Right lobe of liver (tissue), 6 donors: ENCODE data around the gene TFEB. TPM values are rescaled to one million over a fixed set of nuclear protein-coding genes. Genes with fewer than 3 reads are reported as not detected.

ENCODE experiments used
- ATAC-seq, 4 donors: fragments of 200-7000 bp; cut with Tn5 transposase; one replicate each; pipeline ENCODE4 v1.9.1; 2020; ENCODE audit warnings: mild to moderate bottlenecking in 4 of 4, moderate library complexity in 4 of 4
- DNase-seq, 3 donors: peaks; one replicate each; pipeline ENCODE4 v3.0.0-alpha.2; 2020
- H3K27ac ChIP-seq, 3 donors: fragments of 200-600 bp; one replicate each; pipeline ENCODE4 v1.8.0; 2022
- H3K27me3 ChIP-seq, 2 donors: fragments of 200-600 bp; one replicate each; pipeline ENCODE4 v1.8.0; 2022
- H3K36me3 ChIP-seq, 4 donors: fragments of 200-600 bp; sonication (generic) in 1 of 4; one replicate each; pipeline versions ENCODE4 v1.5.1 to v1.8.0; 2017 to 2022; ENCODE audit warnings: control low read depth in 1 of 4
- H3K4me1 ChIP-seq, 4 donors: fragments of 200-600 bp; sonication (generic) in 1 of 4; one replicate each; pipeline versions ENCODE4 v1.5.1 to v1.8.0; 2017 to 2022; ENCODE audit warnings: control low read depth in 1 of 4
- H3K4me3 ChIP-seq, 3 donors: fragments of 200-600 bp; one replicate each; pipeline ENCODE4 v1.8.0; 2022
- H3K9me3 ChIP-seq, 4 donors: fragments of 200-600 bp; sonication (generic) in 1 of 4; one replicate each; pipeline versions ENCODE4 v1.5.1 to v1.8.0; 2017 to 2022; ENCODE audit warnings: control low read depth in 1 of 4
- POLR2A ChIP-seq: fragments of 450-650 bp; IDR thresholded peaks from one replicate; pipeline ENCODE4 v1.6.1; 2017; ENCODE audit warnings: antibody characterized with exemption, mild to moderate bottlenecking
- whole genome bisulfite sequencing: methylation state at CpG from one replicate; pipeline ENCODE4 v1.1.6; 2018; ENCODE audit warnings: low coverage, low lambda C conversion rate; ENCODE audit not compliant: insufficient coverage; ENCODE audit errors: missing lambda C conversion rate; 5-methylcytosine and 5-hydroxymethylcytosine counted together
- intact Hi-C, 2 donors: fragments of 100-400 bp; cut with DNase I; formaldehyde crosslinking; loops; one replicate each; pipeline versions ENCODE4 v1.11.2 to v1.14.1; 2022
- total RNA-seq, 6 experiments: library from RNA; depleted of rRNA in 2 of 6; stranded (reverse); fragments of >200 nt in 2 of 6; fragmentation: NEBNext Ultra II Directional in 3 of 6; extraction: Animal tissue kit (Norgen Biotek cat#: 25700) in 3 of 6; gene quantifications; one replicate each; pipeline versions ENCODE4 v1.1.0 to v1.2.4, GENCODE V29; 2016 to 2023
- TF ChIP-seq, protein P1 (sequence below), 4 donors: fragments of 200-600 bp in 3 of 4; fragments of 450-650 bp in 1 of 4; IDR thresholded peaks; one replicate each; pipeline versions ENCODE4 v1.5.1 to v1.8.0; 2016 to 2022; ENCODE audit warnings: antibody characterized with exemption in 4 of 4, mild to moderate bottlenecking in 2 of 4
- donor health status: DM: no; HTN: yes; CAD: no.
- donor health status: DM: no; HTN: no; CAD: no.
- donor health status: DM: no; HTN: no; CAD: no.
- donor health status: DM: no; HTN: yes; CAD: no.
- donor health status: DM: no; HTN: yes; CAD: no.

TFEB gene
- total RNA-seq, 6 experiments from 2014 or later = 4.5 to 9.2 (median 6.6) TPM

DNA sequence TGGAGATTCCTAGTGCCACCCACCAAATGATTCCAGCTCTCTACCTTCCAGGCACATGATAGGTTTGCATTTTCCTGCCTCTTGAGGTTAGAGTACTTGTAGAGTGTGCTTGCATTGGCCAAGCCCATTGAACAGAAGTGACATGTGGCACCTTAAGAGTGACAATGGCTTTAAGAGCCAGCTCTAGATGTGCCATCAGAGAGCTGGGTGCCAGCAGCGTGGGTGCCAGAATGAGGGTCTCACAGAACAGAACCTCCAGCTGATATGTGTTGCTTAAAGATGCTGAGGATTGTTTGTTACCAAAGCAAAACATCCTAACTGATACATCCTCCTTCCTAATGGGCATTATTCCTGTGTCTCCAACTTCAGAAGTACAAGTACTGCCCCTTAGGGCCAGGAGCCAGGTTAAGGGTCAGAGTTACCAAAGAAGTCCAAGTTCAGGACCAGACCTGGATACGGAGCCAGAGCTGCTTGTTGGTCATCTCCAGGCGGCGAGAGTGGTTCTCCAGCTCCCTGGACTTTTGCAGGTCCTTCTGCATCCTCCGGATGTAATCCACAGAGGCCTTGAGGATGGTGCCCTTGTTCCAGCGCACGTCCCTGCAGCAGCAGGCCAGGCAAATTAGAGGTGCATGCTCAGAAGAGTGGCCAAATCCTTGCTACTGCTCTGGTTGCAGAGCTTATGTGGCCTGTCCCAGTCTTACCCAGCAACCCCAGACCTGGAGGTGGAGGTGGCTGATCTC is 49.6 kb downstream of the TFEB start:
- Histone ChIP-seq H3K9me3 (no peaks in the 10 kb centered on the region), H3K27me3 (no peaks in the 10 kb centered on the region), H3K4me3 (no peak overlapping the region), H3K36me3 (peaks cover 0 to 7% (median 2%) of the 10 kb centered on the region in 4 donors), H3K4me1 (peaks cover 0 to 6% (median 0%) of the 10 kb centered on the region in 4 donors), H3K27ac (no peak overlapping the region)
- WGBS = 100% methylated on average over 1 of the region's 7 CpGs
- peak in 1 of 3 donors; percentile 8 for DNase-seq
- intact Hi-C loops = loop anchor here in 1 of 2 donors (2.0 to 10.0 kb wide), 2 partner anchors 85 to 221 kb away; no protein-coding TSS in a partner anchor
- no peak for TF ChIP-seq POLR2A
- TF ChIP-seq, protein P1, sequence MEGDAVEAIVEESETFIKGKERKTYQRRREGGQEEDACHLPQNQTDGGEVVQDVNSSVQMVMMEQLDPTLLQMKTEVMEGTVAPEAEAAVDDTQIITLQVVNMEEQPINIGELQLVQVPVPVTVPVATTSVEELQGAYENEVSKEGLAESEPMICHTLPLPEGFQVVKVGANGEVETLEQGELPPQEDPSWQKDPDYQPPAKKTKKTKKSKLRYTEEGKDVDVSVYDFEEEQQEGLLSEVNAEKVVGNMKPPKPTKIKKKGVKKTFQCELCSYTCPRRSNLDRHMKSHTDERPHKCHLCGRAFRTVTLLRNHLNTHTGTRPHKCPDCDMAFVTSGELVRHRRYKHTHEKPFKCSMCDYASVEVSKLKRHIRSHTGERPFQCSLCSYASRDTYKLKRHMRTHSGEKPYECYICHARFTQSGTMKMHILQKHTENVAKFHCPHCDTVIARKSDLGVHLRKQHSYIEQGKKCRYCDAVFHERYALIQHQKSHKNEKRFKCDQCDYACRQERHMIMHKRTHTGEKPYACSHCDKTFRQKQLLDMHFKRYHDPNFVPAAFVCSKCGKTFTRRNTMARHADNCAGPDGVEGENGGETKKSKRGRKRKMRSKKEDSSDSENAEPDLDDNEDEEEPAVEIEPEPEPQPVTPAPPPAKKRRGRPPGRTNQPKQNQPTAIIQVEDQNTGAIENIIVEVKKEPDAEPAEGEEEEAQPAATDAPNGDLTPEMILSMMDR (IDR thresholded peaks at IDR 0.05) = no peak
- ATAC-seq = no peak

DNA sequence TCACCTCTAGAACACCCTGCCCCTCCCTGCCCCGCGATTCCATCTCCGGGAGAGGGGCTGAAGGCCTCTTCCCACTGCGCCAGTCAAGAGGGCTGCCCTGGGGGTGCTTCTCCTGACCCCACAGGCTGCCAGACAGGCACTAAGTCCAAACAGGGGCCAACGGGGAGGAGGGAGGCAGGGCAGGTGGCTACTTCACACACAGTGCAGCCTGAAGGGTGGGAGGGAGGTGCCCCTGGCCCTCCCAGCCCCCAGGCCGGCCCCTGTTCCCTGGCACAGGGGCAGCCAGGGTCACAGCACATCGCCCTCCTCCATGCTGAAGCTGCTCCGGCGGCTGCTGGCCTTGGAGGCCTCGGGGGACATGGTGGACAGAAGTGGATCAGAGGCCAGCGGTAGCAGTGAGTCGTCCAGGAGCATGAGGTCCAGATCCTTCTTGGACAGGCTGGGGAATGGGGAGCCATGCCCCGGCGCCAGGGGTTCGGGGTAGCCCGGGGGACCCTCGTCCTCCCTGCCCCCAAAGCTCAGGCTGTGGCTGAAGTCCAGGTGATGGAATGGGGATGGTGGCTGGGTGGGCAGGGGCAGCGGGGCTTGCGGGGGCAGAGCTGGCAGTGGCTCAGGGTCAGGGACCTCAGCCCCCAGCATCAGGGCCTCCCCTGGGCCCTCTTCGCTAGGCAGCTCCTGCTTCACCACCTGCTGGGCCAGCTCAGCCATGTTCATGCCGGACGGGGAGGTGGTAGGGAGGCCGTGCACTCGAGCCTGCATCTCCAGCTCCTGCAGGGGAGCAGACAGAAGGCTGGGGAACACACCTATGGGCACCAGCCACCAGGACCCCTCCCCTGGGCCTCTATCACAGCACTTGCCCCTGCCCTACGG is 50.9 kb downstream of the TFEB start:
- WGBS = no CpG with 5 or more reads among the region's 25 CpGs
- ATAC-seq = no peak

DNA sequence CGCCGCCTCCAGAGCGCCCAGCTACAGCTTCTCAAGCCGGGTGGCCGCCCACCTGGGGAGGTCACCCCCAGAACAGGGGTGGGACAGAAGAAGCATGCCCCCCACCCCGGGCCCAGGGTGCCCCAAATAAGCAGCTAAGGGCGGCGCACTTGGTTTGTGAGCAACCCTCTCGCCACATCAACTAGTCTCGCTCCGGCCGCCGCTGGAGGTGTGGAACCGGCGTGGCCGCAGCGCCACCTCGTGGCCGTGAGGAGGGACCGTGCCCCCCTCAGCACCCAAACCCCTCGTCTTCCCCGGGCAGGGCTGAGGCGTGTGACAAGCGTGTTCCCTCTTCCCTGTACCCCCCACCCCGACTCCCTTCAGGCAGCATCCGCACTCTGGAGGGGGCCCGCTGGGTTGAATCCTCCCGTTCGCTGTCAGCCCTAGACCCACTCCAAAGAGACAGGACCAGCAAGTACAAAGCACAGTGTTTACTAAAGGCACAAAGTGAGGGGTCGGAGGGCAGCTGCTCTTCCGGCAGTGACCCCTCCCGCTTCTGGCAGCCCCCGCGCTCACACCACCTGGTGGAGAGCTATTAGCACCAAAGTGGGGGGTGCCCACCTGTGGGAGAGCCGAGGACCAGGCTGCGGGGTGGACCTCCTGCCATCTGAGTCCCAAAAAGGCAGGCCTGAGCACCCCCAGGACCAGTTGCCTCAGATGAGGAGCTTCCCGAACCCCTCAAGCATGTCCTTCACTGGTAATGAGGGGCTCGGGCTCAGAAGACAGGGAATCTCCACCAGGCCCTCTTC is 51.7 kb downstream of the TFEB start:
- TF ChIP-seq, protein P1 (IDR thresholded peaks at IDR 0.05) = peak; percentile 82 to 92 (median 91)
- TF ChIP-seq POLR2A = no peak
- peak overlapping the region; percentile 9 to 43 (median 38) for H3K4me3 ChIP-seq
- H3K36me3 ChIP-seq = peaks cover 0 to 7% (median 2%) of the 10 kb centered on the region in 4 donors
- WGBS = 12% methylated on average over 5 of the region's 38 CpGs
- H3K27me3 ChIP-seq = no peaks in the 10 kb centered on the region
- intact Hi-C loops = loop anchor here (2.0 to 10.0 kb wide), 3 partner anchors 83 to 316 kb away; no protein-coding TSS in a partner anchor
- H3K4me1 ChIP-seq = peaks cover 0 to 6% (median 0%) of the 10 kb centered on the region in 4 donors
- no peak overlapping the region for H3K27ac ChIP-seq
- DNase-seq = peak; percentile 75 to 82 (median 82)
- no peaks in the 10 kb centered on the region for H3K9me3 ChIP-seq
- ATAC-seq = peak; percentile 79 to 88 (median 82)

More for the DNA sequence above, 50.9 kb downstream of the TFEB start:
- no peak for DNase-seq
- Histone ChIP-seq H3K4me3 (no peak overlapping the region), H3K9me3 (no peaks in the 10 kb centered on the region), H3K27me3 (no peaks in the 10 kb centered on the region), H3K4me1 (peaks cover 0 to 6% (median 0%) of the 10 kb centered on the region in 4 donors), H3K27ac (no peak overlapping the region), H3K36me3 (peaks cover 0 to 7% (median 2%) of the 10 kb centered on the region in 4 donors)
- intact Hi-C loops = loop anchor here (2.0 to 10.0 kb wide), 3 partner anchors 84 to 317 kb away; no protein-coding TSS in a partner anchor
- TF ChIP-seq, protein P1 (IDR thresholded peaks at IDR 0.05) = no peak
- no peak for TF ChIP-seq POLR2A

DNA sequence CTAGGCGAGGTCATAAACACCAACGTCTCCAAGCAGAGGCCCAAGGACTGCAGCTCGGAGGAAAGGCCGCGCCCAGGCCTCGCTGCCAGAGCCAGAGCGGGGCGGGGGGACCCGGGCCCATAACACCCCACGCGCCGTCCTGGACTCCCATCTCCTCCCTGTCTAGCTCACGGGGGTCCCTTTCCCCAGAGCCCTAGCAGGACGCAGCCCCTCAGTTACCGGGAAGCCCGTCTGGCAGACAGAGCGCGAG is 52.2 kb downstream of the TFEB start:
- TF ChIP-seq, protein P1 (IDR thresholded peaks at IDR 0.05) = no peak
- no peak for TF ChIP-seq POLR2A
- WGBS = 0% methylated on average over 2 of the region's 18 CpGs
- intact Hi-C loops = loop anchor here (5.0 to 10.0 kb wide), 2 partner anchors 218 to 316 kb away; no protein-coding TSS in a partner anchor
- Histone ChIP-seq H3K4me1 (peaks cover 0 to 6% (median 0%) of the 10 kb centered on the region in 4 donors), H3K27me3 (no peaks in the 10 kb centered on the region), H3K36me3 (peaks cover 0 to 7% (median 2%) of the 10 kb centered on the region in 4 donors), H3K9me3 (no peaks in the 10 kb centered on the region), H3K4me3 (peak overlapping the region; percentile 9 to 43 (median 38)), H3K27ac (no peak overlapping the region)
- ATAC-seq = peak; percentile 3 to 29 (median 6)
- no peak for DNase-seq
